Measurements from ENCODE around the gene ADCY9. TPM values are rescaled to one million over a fixed set of nuclear protein-coding genes. Genes with fewer than 3 reads are reported as not detected.

The ADCY9 gene
- total RNA-seq, 2 experiments from 2014 or later, result 7.1 to 7.4 TPM

- Mint-ChIP-seq H3K9me3 (no peaks in the 10 kb centered on the region), H3K36me3 (ENCODE audit: low read depth) (no peaks in the 10 kb centered on the region)
- CTCF ChIA-PET, result interaction anchor here (0.5 kb wide), 1 partner anchor 142 kb away, joined by 3 read pairs; no protein-coding TSS in a partner anchor
Observed at GRCh38 chr16:4103745-4104144, 12.5 kb downstream of the ADCY9 start.

GRCh38 chr16:4101421-4102219 is 14.6 kb downstream of the ADCY9 start:
- Mint-ChIP-seq H3K27ac (no peak overlapping the region), H3K4me3 (no peak overlapping the region), H3K9me3 (no peaks in the 10 kb centered on the region), H3K4me1 (ENCODE audit: low read depth) (peaks cover 4% of the 10 kb centered on the region), H3K36me3 (ENCODE audit: low read depth) (no peaks in the 10 kb centered on the region), H3K27me3 (no peaks in the 10 kb centered on the region)
- H3K27ac ChIP-seq (ENCODE audit: low read depth in 1 of 2, low read length in 2 of 2), result no peak overlapping the region
- DNase-seq (no peak), ATAC-seq (ENCODE audit: poor library complexity) (no peak)
- H3K27me3 ChIP-seq (ENCODE audit: control insufficient read depth in 1 of 2, insufficient read depth in 2 of 2, low read length in 2 of 2), result no peaks in the 10 kb centered on the region
- TF ChIP-seq CTCF (IDR thresholded peaks at IDR 0.05), result no peak
- ChIA-PET CTCF (no interaction called here), POLR2A (no interaction called here)
- H3K4me1 ChIP-seq (ENCODE audit: insufficient read depth, low read length), result no peaks in the 10 kb centered on the region
- peaks cover 3% of the 10 kb centered on the region for H3K36me3 ChIP-seq (ENCODE audit: insufficient read depth, low read length)
- H3K9me3 ChIP-seq (ENCODE audit: control insufficient read depth in 1 of 2, insufficient read depth in 1 of 2, low read length in 2 of 2), result no peaks in the 10 kb centered on the region
- intact Hi-C loops (cut with DNase I, micrococcal nuclease), result no loop called here
- H3K4me3 ChIP-seq (ENCODE audit: low read length), result no peak overlapping the region

More at GRCh38 chr16:4103745-4104144, 12.5 kb downstream of the ADCY9 start:
- Mint-ChIP-seq H3K4me1 (ENCODE audit: low read depth) (peaks cover 4% of the 10 kb centered on the region), H3K4me3 (no peak overlapping the region), H3K27ac (no peak overlapping the region), H3K27me3 (no peaks in the 10 kb centered on the region)
- POLR2A ChIA-PET, result no interaction called here
- intact Hi-C loops (cut with DNase I, micrococcal nuclease), result no loop called here
- TF ChIP-seq CTCF (IDR thresholded peaks at IDR 0.05), result no peak
- Histone ChIP-seq H3K4me3 (ENCODE audit: low read length) (no peak overlapping the region), H3K27ac (ENCODE audit: low read depth in 1 of 2, low read length in 2 of 2) (no peak overlapping the region), H3K27me3 (ENCODE audit: control insufficient read depth in 1 of 2, insufficient read depth in 2 of 2, low read length in 2 of 2) (no peaks in the 10 kb centered on the region), H3K9me3 (ENCODE audit: control insufficient read depth in 1 of 2, insufficient read depth in 1 of 2, low read length in 2 of 2) (no peaks in the 10 kb centered on the region), H3K36me3 (ENCODE audit: insufficient read depth, low read length) (peaks cover 3% of the 10 kb centered on the region), H3K4me1 (ENCODE audit: insufficient read depth, low read length) (no peaks in the 10 kb centered on the region)
- DNase-seq (no peak), ATAC-seq (ENCODE audit: poor library complexity) (no peak)

GRCh38 chr16:4098501-4098900 is 17.7 kb downstream of the ADCY9 start:
- Histone ChIP-seq H3K27ac (ENCODE audit: low read depth in 1 of 2, low read length in 2 of 2) (no peak overlapping the region), H3K4me1 (ENCODE audit: insufficient read depth, low read length) (no peaks in the 10 kb centered on the region), H3K36me3 (ENCODE audit: insufficient read depth, low read length) (peaks cover 3% of the 10 kb centered on the region), H3K9me3 (ENCODE audit: control insufficient read depth in 1 of 2, insufficient read depth in 1 of 2, low read length in 2 of 2) (no peaks in the 10 kb centered on the region), H3K4me3 (ENCODE audit: low read length) (no peak overlapping the region), H3K27me3 (ENCODE audit: control insufficient read depth in 1 of 2, insufficient read depth in 2 of 2, low read length in 2 of 2) (no peaks in the 10 kb centered on the region)
- ATAC-seq (ENCODE audit: poor library complexity), result no peak
- Mint-ChIP-seq H3K9me3 (no peaks in the 10 kb centered on the region), H3K36me3 (ENCODE audit: low read depth) (no peaks in the 10 kb centered on the region), H3K27me3 (no peaks in the 10 kb centered on the region), H3K27ac (no peak overlapping the region), H3K4me3 (no peak overlapping the region), H3K4me1 (ENCODE audit: low read depth) (peaks cover 4% of the 10 kb centered on the region)
- no peak for TF ChIP-seq CTCF (IDR thresholded peaks at IDR 0.05)
- POLR2A ChIA-PET, result no interaction called here
- intact Hi-C loops (cut with DNase I, micrococcal nuclease), result no loop called here
- DNase-seq, result no peak
- CTCF ChIA-PET, result no interaction called here
